ENCODE results near the gene PCBP4.

DNA sequence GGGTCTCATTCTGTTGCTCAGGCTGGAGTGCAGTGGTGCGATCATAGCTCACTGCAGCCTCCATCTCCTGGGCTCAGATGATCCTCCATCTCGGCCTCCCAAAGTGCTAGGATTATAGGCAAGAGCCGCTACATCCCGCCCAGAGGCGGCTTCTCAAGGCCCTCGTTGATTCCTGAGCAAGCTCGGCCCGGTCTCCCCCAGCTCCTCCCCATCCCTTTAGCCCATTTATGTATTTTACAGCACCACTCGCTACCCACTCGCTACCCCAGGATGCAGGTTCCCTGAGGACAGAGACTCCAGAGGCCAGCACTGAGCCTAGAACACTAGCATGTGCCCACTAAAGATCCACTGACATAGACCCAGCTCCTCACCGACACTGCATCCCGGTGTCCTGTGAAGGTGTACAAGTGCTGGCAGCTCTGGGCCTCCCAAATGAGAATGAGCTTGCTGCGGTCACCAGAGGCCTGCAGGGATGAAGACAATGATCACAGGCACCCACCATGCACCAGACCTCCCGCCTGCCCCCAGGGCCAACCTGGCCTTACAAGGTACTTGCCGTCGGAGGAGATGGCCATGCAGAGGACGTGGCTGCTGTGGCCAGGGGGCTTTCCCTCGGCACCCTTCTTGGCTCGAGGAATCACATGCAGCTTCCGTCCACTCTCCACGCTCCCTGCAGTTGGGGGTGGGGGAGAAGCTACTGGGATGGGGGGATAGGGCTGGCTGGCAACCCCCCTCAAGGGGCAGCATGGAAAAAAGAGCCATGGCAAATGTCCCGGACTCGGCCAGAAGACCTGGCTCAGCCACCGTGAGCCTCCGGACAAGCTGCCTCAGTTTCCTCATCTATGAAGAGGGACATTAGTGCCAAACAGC, 31.1 kb downstream of the PCBP4 start:
- TF ChIP-seq CTCF (IDR thresholded peaks at IDR 0.05) (no peak), CBFB (CRISPR knock-in tag; IDR thresholded peaks at IDR 0.05; ENCODE audit: low read depth) (no peak), KAT7 (CRISPR knock-in tag; IDR thresholded peaks at IDR 0.05; ENCODE audit: borderline replicate concordance) (no peak), TCF7 (CRISPR knock-in tag; IDR thresholded peaks at IDR 0.05; ENCODE audit: low read depth) (no peak), FOXP1 (CRISPR knock-in tag; IDR thresholded peaks at IDR 0.05; ENCODE audit: borderline replicate concordance) (no peak), TEAD4 (CRISPR knock-in tag; IDR thresholded peaks at IDR 0.05) (no peak), CREM (CRISPR knock-in tag; IDR thresholded peaks at IDR 0.05) (no peak), TP53 (CRISPR knock-in tag; IDR thresholded peaks at IDR 0.05) (no peak), ATF1 (CRISPR knock-in tag; IDR thresholded peaks at IDR 0.05) (no peak), ATF2 (CRISPR knock-in tag; IDR thresholded peaks at IDR 0.05; ENCODE audit: borderline replicate concordance, low read depth) (no peak), ZNF263 (CRISPR knock-in tag; IDR thresholded peaks at IDR 0.05; ENCODE audit: low read depth) (no peak), E2F1 (CRISPR knock-in tag; IDR thresholded peaks at IDR 0.05) (no peak)
- TF ChIP-seq, protein P1, sequence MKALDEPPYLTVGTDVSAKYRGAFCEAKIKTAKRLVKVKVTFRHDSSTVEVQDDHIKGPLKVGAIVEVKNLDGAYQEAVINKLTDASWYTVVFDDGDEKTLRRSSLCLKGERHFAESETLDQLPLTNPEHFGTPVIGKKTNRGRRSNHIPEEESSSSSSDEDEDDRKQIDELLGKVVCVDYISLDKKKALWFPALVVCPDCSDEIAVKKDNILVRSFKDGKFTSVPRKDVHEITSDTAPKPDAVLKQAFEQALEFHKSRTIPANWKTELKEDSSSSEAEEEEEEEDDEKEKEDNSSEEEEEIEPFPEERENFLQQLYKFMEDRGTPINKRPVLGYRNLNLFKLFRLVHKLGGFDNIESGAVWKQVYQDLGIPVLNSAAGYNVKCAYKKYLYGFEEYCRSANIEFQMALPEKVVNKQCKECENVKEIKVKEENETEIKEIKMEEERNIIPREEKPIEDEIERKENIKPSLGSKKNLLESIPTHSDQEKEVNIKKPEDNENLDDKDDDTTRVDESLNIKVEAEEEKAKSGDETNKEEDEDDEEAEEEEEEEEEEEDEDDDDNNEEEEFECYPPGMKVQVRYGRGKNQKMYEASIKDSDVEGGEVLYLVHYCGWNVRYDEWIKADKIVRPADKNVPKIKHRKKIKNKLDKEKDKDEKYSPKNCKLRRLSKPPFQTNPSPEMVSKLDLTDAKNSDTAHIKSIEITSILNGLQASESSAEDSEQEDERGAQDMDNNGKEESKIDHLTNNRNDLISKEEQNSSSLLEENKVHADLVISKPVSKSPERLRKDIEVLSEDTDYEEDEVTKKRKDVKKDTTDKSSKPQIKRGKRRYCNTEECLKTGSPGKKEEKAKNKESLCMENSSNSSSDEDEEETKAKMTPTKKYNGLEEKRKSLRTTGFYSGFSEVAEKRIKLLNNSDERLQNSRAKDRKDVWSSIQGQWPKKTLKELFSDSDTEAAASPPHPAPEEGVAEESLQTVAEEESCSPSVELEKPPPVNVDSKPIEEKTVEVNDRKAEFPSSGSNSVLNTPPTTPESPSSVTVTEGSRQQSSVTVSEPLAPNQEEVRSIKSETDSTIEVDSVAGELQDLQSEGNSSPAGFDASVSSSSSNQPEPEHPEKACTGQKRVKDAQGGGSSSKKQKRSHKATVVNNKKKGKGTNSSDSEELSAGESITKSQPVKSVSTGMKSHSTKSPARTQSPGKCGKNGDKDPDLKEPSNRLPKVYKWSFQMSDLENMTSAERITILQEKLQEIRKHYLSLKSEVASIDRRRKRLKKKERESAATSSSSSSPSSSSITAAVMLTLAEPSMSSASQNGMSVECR (CRISPR knock-in tag; IDR thresholded peaks at IDR 0.05; ENCODE audit: borderline replicate concordance): no peak
